NB4 (cell line): ENCODE data around the gene INPP5E.

ENCODE experiments used
- MYC ChIP-seq: IDR thresholded peaks from 2 replicates; pipeline ENCODE4 v1.6.1; 2011; ENCODE audit warnings: low read depth, low read length
- POLR2A ChIP-seq: IDR thresholded peaks from 2 replicates; pipeline ENCODE4 v1.6.1; 2011; ENCODE audit warnings: mild to moderate bottlenecking; ENCODE audit not compliant: insufficient read length; ENCODE audit errors: extremely low read depth
- TF ChIP-seq, protein P1 (sequence below): IDR thresholded peaks from one replicate; pipeline ENCODE4 v1.5.1; 2012; ENCODE audit warnings: low read depth, low read length

DNA sequence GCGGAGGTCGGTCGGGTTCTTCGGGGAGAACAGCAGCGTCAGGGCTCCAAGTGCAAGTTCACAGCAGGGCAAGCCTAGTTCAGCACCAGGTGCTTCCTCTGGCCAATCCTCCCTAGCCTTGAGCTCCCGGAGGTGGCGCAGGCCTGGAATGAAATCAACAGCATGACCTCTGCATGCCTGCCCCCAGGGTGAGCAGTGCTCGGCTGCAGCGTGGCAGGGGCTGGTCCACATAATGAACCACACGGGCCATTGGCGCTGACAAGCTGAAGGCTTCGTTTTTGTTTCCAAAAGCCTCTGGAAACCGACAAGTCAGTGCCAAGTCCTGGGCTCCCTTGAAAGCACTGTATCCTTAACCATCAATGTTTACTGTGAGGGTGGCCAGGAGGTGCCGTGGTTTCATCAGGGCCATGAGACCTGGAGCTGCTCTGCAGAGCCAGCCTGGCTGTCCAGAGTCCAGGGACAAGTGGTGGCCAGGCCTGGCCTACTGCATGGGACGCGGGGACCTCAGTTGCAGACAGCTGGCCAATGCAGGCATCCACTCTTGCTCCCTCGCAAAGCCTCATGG, 2.1 kb upstream of the INPP5E start:
- TF ChIP-seq, protein P1, sequence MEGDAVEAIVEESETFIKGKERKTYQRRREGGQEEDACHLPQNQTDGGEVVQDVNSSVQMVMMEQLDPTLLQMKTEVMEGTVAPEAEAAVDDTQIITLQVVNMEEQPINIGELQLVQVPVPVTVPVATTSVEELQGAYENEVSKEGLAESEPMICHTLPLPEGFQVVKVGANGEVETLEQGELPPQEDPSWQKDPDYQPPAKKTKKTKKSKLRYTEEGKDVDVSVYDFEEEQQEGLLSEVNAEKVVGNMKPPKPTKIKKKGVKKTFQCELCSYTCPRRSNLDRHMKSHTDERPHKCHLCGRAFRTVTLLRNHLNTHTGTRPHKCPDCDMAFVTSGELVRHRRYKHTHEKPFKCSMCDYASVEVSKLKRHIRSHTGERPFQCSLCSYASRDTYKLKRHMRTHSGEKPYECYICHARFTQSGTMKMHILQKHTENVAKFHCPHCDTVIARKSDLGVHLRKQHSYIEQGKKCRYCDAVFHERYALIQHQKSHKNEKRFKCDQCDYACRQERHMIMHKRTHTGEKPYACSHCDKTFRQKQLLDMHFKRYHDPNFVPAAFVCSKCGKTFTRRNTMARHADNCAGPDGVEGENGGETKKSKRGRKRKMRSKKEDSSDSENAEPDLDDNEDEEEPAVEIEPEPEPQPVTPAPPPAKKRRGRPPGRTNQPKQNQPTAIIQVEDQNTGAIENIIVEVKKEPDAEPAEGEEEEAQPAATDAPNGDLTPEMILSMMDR = no peak
- TF ChIP-seq POLR2A (no peak), MYC (no peak)
